A549 (cell line): ENCODE measurements around the gene SGSM2.

Experiments used
- BCL3 ChIP-seq: fragments of >200 bp; sonication (Bioruptor Twin); formaldehyde crosslinking; IDR thresholded peaks from 3 replicates; pipeline ENCODE4 v1.6.1; 2016
- CTCF ChIP-seq: fragments of >200 bp; sonication (Bioruptor Twin); formaldehyde crosslinking; IDR thresholded peaks from 3 replicates; pipeline ENCODE4 v1.5.1; 2016
- EP300 ChIP-seq, 2 experiments: fragments of >200 bp; sonication (Bioruptor Twin); formaldehyde crosslinking; IDR thresholded peaks; 2 replicates in 1 of 2; 3 replicates in 1 of 2; pipeline ENCODE4 v1.6.1; 2016 to 2017
- HOXB13 ChIP-seq: fragments of 250-450 bp; sonication (Bioruptor Pico); IDR thresholded peaks from 2 replicates; pipeline ENCODE4 v1.5.0; 2020; ENCODE audit warnings: low read depth, mild to moderate bottlenecking, moderate library complexity
- PBX3 ChIP-seq: IDR thresholded peaks from 2 replicates; pipeline ENCODE4 v1.6.1; 2012
- POLR2A ChIP-seq: IDR thresholded peaks from 2 replicates; pipeline ENCODE4 v1.6.1; 2012; ENCODE audit warnings: mild to moderate bottlenecking, low read length
- POLR2AphosphoS2 ChIP-seq: conservative IDR thresholded peaks from 2 replicates; pipeline ENCODE4 v1.6.1; 2012; ENCODE audit warnings: low read length, improper control_type of control experiment, inconsistent platforms
- RAD21 ChIP-seq, 2 experiments: fragments of >200 bp in 1 of 2; sonication (Bioruptor Twin) in 1 of 2; formaldehyde crosslinking in 1 of 2; IDR thresholded peaks in 1 of 2; conservative IDR thresholded peaks in 1 of 2; 2 replicates in 1 of 2; 3 replicates in 1 of 2; pipeline ENCODE4 v1.6.1; 2012 to 2018; ENCODE audit warnings: inconsistent platforms in 1 of 2
- RARB ChIP-seq: fragments of 250-450 bp; sonication (Bioruptor Pico); IDR thresholded peaks from 2 replicates; pipeline ENCODE4 v1.8.0; 2021; ENCODE audit warnings: mild to moderate bottlenecking, moderate library complexity
- USF2 ChIP-seq: fragments of 450-650 bp; IDR thresholded peaks from 2 replicates; pipeline ENCODE4 v1.6.1; 2014; ENCODE audit warnings: antibody characterized with exemption
- ZNF302 ChIP-seq: fragments of 250-450 bp; sonication (Bioruptor Pico); IDR thresholded peaks from 2 replicates; pipeline ENCODE4 v1.9.0; 2021; ENCODE audit warnings: inconsistent platforms, mild to moderate bottlenecking, moderate library complexity

- TF ChIP-seq CTCF (no peak), ZNF302 (no peak), POLR2AphosphoS2 (no peak), POLR2A (no peak), HOXB13 (no peak), RAD21 (conservative IDR thresholded peaks at IDR 0.05 in 1 of 2, IDR thresholded peaks at IDR 0.05 in 1 of 2) (no peak), RARB (CRISPR knock-in tag) (no peak), PBX3 (no peak), USF2 (no peak), EP300 (IDR thresholded peaks at IDR 0.05) (no peak), BCL3 (no peak)
Measured at GRCh38 chr17:2405247-2405926, 68.1 kb downstream of the SGSM2 start.
